NCI-H2196 treated with DMSO at 0.1 percent for 48 hours (cell line): Measurements from ENCODE around the gene GIPR.
"Not testable (repeated sequence)": the region's sequence is repeated elsewhere in the genome, so short reads cannot be mapped to it uniquely, and the experiment has no call there.

Experiments used
- DNase-seq: peaks from one replicate; lab custom pipeline; 2025; ENCODE audit not compliant: unreplicated experiment; lab: John Stamatoyannopoulos, UW

The GIPR gene, protein sequence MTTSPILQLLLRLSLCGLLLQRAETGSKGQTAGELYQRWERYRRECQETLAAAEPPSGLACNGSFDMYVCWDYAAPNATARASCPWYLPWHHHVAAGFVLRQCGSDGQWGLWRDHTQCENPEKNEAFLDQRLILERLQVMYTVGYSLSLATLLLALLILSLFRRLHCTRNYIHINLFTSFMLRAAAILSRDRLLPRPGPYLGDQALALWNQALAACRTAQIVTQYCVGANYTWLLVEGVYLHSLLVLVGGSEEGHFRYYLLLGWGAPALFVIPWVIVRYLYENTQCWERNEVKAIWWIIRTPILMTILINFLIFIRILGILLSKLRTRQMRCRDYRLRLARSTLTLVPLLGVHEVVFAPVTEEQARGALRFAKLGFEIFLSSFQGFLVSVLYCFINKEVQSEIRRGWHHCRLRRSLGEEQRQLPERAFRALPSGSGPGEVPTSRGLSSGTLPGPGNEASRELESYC

DNA sequence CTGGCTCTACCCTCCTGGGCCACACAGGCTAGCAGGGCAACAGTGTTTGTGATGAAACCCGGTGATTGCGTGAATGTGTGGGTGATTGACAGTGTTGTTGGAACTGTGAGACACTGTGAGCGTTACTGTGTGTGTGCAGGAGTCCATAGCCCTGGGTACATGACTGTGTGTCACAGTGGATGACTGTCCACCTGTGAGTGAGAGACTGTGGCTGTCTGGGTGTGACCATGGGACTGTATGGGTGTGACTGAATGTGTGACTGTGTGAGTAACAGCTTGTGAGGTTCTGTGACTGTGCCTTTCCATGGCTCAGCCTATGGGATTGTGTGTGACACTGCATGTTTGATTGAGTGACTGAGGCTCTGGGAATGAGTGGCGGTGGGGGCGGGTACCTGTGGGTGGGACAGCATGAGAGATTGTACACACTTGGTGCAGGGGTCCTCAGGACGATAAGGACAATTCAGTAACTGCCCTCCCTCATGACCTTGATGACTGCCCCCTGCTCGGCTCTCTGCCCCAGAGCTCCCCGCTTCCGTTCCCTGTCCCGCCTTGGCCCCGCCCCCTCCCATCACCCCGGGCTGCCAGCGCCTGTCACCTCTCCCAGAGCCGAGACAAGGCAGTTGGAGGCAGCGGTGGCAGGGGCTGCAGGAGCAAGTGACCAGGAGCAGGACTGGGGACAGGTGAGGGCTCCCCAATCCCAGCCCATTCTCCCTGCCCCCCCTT, at the start of gene GIPR:
GIPR (plus strand) TSS at position 602 of the 722 bp plus-strand sequence. CDS start 1,300 bp downstream, outside the sequence.
- no peak for DNase-seq

DNA sequence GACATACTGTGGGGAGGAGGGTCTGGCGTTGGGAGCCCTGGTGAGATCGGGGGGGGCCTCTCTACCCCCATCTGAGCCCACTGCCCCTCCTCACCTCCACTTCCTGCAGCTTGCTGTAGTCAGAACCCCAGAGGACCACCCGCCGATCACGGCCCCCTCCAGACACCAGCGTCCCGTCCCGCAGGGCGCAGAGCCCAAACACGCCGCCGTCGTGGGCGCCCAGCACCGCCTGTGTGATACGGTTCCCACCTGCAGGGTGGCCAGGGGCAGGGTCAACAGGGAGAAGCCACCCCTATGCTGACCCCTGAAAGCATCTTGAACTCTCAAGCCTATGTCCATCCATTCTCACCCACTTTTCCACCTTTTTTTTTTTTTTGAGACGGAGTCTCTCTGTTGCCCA, 46.6 kb upstream of the GIPR start:
- no peak for DNase-seq

DNA sequence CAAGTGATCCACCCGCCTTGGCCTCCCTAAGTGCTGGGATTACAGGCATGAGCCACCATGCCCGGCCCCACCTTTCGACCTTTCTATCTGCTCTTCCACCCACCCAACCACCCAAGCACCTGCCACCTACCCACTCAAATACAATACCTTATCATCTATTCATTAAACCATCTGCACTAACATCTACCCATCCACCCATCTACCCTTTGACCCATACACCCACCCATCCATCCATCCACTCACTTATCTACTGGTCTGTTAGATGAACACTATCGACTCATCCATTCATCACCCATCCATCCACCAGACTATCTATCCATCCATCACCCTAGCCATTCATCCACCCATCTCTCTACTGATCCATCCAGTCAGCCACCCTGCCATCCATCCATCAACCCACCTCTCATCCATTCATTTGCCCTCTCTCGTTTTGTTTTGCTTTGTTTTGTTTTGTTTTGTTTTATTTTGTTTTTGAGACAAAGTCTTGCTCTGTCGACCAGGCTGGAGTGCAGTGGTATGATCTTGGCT, 46.0 kb upstream of the GIPR start:
- DNase-seq = no peak

DNA sequence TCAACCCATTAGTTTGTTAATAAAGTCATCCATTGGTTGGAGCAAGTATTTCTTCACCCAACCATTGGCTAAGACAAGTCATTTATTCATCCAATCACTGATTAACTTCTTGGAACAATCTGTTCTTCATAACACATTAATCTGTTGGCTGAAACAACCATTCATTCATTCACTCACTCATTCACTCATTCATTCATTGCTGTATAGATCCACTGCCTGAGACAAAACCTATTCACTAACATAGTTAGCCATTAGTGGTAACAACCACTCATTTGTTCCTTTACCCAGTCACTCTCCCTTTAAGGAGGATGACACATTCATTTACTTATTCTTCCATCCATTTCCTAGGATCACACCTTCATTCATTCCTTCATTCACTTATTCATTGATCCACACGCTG, 44.0 kb upstream of the GIPR start:
- no peak for DNase-seq

DNA sequence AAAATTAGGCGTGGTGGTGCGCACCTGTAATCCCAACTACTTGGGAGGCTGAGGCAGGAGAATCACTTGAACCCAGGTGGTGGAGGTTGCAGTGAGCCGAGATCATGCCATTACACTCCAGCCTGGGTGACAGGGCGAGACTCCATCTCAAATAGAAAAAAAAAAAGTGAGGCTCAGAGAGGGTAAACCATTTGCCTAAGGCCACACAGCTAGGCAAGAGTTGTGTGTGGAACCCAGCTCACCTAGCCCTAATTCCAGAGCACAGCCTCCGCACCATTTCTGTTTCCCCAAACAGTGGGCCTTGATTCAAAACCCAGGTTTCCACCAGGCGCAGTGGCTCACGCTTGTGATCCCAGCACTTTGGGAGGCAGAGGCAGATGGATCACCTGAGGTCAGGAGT, 39.8 kb upstream of the GIPR start:
- not testable (repeated sequence) for DNase-seq

DNA sequence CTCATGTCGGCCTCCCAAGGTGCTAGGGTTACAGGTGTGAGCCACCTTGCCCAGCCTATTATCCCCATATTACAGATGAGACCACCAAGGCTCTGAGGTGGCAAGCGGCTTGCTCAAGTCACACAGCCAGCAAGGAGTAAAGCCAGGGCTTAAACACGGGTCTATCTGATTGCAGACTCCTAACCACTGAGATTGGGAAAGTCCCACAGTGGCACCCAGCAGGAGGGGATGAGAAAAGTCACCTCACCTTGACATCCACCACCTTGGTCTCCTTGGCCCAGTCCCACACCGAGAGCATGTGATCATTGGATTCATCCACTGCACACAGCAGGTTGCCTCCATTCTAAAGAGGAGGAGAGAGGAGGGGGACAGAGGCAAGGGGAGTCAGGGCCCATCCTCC, 38.3 kb upstream of the GIPR start:
- DNase-seq = no peak

DNA sequence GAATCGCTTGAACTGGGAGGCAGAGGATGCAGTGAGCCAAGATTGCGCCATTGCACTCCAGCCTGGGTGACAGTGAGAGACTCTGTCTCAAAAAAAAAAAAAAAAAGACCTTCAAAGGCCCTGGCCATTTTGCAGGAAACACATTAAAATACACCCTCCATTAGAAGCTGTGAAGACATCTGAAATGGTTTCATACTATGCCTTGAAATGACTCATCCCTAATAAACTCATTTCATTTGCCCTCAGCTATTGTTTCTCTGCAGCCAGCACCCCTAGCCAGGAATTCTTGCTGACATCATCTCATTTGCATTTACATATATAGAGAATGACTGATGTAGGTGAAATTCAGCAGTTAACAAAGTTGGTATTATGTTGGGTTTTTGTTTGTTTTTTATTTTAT, 37.6 kb upstream of the GIPR start:
- DNase-seq = no peak

DNA sequence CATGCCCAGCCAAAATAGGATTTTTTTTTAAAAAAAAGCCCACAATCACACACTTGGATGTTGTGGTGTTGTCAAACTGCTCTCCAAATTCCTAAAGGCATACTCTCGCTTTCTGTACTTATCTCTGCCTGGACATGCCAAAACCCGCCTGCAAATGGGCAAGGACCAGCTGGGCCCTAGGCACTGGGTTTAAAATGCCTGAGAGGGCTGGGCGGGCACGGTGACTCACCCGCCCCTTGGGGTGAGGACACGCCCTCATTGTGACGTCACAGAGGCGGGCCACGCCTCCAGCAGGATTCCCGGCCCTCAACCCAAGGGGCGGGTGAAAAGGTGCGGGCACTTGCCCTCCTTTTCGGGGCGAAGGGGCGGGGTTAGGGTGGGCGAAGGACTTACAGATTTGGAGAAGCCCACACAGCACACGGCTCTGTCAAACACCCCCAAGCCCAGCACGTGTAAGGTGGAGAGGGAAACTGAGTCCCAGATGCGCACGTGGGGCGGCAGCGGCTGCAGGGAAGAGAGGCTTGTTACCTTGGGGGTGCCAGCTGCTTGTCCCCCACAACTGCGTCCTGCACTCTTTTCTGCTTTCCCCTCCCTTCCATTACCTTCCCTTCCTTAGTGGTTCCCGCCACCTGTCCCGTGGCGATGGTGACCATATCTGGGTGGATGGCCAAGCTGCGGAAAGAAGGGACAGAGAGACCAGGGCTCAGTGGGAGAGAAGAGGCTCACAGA, 35.4 kb upstream of the GIPR start:
- peak; percentile 86 for DNase-seq

DNA sequence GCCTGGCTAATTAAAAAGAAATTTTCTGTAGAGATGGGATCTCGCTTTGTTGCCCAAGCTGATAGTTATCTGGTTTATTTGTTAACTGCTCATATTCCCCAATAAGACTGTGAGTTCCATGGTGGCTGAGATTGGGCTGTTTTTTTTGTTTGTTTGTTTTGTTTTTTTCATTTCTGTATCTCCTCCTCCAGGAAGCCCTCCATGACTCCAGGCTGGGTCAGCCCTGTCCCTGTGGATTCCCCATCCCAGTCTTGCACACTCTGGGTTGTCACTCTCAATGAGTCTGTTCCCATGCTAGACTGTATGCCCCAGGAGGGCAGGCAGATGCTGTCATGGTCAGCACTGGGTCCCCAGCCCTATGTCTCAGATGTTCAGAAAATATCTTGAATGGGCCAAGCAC, 31.7 kb upstream of the GIPR start:
- no peak for DNase-seq

DNA sequence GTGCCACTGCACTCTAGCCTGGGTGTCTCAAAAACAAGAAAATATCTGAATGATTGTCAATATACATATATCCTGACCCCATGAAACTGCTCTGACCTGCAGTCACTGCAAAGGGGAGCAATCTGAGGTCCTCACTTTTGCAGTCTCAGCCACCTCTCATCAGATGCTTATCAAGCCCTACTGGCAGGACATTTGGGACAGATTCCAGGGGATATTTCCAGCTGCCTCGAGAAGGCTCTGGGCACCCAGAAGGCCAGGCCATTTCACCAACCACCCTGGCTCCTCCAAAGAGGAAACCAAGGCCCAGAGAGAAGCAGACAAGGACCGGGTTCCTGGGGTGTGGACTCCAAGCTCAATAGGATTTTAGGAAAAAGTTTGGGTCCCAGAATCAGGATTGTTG, 31.1 kb upstream of the GIPR start:
- DNase-seq = no peak

DNA sequence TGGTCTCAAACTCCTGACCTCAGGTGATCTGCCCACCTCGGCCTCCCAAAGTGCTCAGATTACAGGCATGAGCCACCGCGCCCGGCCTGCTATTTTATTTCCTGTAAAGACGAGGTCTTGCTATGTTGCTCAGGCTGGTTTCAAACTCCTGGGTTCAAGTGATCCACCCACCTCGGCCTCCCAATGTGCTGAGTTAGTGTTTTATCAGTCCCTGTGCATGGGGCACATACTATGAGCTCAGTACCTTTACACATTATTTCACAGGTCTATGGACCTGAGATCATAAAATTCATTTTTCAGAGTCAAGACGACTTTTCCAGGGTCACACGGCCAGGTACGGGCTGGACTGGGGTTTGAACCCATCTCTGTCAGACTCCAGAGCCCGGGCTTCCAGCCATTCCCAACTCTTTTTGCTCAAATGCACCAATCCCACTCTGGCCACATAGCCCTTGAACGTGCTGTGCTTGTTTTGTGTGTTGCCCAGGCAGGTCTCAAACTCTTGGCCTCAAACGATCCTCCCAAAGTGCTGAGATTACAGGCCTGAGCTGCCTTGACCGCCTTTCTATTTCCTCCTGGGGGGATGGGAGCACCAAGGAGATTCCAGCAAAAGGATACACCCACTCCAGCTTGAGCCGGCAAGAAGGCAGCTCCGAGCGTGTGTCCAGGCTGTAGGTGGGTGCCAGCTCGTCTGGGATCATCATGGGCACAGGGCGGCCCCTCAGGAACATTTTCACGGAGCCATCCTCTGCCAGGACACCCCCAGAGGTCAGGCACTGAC, 29.9 kb upstream of the GIPR start:
- no peak for DNase-seq

DNA sequence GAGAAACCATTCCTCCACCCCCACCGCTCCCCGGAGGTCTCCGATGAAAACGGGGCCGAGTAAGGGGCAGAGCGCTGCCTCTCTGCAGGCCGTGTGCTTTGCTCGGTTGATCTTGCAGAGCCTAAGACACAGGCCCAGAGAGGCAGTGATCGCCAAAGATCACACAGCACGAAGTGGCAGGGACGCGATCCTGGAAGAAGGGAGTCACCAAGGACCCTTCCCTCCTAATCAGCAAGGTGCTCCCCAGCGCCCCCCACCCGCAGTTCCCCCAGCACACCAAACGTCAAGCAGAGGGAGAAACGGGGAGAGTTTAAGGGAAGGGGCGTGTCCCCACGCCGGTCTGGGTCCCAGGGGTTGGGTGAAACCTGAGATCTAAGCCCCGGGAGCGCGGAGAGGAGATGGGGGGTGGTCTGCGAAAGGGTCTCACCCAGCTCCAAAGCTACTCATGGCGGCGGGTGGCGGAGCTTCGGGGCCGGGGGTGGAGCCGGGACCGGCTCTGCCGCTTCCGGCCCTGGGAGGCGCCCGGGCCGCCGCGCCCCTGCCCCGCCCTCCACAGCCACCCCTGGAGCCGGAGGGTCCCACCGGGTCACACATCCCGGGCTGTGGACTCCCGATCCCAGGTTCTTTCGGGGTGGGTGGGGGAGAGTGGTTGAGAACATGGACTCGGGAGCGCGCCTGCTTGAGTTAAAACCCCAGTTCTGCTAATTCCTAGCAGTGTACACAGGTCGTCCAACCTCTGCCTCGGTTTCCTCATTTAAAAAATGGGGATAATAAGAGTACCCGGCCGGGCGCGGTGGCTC, 28.9 kb upstream of the GIPR start, which contains the start of gene EML2:
EML2 (minus strand) TSS at position 468 of the 800 bp plus-strand sequence; CDS start at position 447, 21 bp downstream.
- DNase-seq = no peak

DNA sequence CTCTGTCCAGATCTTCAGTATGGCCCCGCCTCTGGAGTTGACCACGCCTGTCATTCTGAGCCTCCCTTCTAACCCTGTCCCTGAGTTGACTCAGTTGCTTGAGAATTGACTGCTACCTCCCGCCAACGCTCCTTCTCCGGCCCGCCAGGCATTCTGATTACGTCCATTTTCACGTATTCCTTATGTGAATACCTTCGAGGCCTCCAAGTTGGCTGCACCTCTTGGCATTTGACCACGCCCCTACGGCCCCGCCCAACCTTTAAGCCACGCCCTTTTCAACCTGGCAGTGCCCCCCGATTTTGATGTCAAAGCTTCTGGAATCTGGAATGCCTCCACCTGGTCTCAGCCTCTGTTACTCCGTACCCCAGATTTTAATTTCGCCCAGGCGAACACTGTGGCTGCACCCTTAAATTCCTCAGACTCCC, 27.2 kb upstream of the GIPR start:
- no peak for DNase-seq

DNA sequence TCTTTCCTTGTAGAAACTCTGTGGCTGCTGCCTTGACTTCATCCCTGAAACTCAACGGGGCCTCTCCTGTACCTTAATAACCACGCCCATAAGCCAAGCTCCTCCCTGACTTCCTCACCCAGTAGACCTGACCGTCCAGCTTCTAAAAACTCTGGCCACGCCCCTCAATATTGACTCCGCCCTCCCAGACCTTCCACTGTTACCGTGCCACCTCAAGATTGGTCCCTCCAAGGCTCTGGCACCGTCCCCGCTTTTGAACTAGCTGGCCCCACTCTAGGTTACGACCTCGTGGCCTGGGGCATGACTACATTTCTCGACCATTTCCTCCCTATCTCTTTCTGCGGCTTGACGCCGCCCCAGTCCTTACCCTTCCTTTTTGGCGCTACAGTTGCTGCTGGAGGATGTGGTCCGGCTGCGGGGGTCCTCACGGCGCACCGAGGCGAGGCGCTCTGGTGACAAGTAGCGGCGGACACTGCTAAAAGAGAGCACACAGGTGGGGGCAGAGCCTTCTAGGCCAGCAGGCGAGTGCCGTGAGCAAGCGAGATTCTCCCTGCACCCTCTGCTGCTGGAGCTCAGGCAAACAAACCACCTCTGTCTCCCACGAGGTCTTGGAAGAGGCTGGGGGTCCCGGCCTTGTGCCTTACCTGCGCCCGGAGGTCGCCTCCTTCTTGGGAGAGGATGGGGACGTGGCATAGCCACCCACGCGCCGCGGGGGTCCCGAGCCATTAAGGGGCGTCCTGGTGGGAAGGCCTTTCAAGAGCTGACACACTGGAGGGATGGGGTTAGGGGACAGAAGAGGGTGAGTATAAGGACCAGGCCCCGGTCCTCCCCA, 26.5 kb upstream of the GIPR start:
- peak; percentile 94 for DNase-seq

DNA sequence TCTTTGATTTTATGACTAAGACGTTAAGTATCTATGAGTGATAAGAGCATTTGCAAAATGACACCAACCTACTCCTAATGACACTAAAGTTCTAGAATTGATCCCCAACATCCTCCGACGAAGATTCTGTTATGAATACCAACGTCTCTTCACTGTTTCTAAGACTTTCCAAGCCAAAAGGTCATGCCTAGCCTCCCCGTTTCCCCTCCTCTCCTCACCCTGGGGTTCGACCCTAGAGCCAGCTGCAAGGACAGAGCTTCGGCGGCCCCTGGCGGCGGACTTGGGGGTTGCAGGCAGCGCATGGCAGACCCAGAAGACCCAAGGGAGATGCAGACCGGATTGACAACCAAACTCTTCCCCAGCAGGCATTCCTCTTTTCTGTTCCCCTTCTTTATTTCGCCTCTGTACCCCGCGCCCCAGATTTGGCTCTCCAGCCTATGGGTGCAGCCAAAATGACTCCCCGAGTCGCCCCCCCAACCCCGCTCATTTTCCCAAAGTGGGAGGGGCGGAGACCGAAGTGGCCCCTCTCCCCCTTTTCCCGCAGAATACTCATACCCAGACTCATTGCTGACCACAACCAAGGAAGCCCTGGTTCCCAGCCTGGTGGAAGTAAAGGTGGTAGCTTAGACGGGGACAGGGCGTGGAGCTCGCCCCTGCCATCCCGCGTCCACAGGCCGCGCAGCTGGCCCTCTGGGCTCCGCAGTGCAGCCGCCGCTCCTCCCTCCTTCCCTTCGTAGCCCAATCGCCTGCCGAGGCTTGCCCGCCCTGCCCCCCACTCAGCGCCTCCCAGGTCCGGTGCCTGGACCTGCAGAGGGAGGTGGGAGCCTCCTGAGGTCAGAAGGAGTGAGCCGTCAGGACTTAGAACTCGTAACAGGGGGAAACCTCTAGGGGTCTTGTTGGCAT, 24.7 kb upstream of the GIPR start:
- peak; percentile 56 for DNase-seq

DNA sequence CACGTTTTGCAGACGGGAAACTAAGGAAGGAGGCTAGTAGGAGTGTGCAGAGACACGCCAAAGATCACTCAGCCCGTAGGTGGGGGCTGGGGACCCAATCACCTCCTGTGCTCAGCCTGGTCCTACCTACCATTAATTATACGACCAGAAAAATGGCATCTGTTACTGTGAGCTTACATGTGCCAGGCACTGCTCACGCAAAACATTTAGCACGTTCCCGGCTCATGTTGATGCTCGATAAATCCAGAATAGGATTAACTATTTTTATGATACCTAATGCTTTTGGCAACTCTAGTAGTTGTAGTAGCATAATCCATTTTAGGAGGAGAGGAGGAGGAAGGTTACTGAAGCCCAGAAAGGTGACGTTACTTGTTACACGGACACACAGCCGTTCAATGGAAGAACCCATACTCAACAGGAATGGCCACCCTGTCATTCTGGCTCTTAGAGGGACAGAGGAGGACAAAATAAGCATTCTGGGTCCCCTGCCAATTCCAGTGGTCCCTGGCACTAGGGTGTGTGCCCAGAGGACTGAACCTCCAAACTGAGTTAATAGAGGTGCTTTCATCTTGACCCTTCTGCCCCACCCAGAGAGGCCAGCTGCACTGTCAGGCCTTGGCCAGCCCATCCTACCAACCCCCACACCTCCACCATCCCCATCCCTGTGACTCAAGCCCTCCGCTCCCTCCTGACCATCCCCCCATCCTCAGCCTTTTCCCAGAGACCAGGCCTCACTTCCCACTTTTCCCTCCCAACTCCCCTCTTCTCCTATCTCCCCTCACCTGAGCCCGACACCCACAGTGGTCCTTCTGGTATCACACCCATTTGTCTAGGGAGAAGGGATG, 23.9 kb upstream of the GIPR start:
- DNase-seq = no peak
